HEK293 (cell line): ENCODE results near the gene ZFP2.

Source experiments
- CTCF ChIA-PET: fragments of 350-600 bp; formaldehyde crosslinking; extraction: SDS; loops from one replicate; lab custom pipeline; 2021; ENCODE audit warnings: antibody characterized with exemption; lab: Yijun Ruan, JAX
- POLR2A ChIA-PET: fragments of 300-600 bp; formaldehyde crosslinking; extraction: SDS; loops from one replicate; lab custom pipeline; 2020; ENCODE audit warnings: antibody characterized with exemption, inconsistent platforms; lab: Yijun Ruan, JAX
- H3K27ac ChIP-seq: fragments of 200-500 bp; sonication (Bioruptor generic); 2 replicates; pipeline ENCODE4 v1.5.1; 2014; ENCODE audit warnings: low read depth, low read length, control low read depth, inconsistent platforms; ENCODE audit errors: extremely low read depth
- H3K36me3 ChIP-seq, 2 experiments: fragments of 200-500 bp in 1 of 2; sonication (Bioruptor generic) in 1 of 2; 1 replicate in 1 of 2; 2 replicates in 1 of 2; pipeline ENCODE4 v1.5.1; 2014 to 2017; ENCODE audit warnings: inconsistent platforms in 2 of 2, low read length in 2 of 2; ENCODE audit not compliant: control insufficient read depth in 2 of 2, insufficient read depth in 1 of 2
- H3K4me1 ChIP-seq: fragments of 200-500 bp; sonication (Bioruptor generic); 2 replicates; pipeline ENCODE4 v1.5.1; 2014; ENCODE audit warnings: mild to moderate bottlenecking, low read length, inconsistent platforms; ENCODE audit not compliant: control insufficient read depth, insufficient read depth
- H3K4me3 ChIP-seq: 2 replicates; pipeline ENCODE4 v1.5.1; 2011; ENCODE audit warnings: low read depth, mild to moderate bottlenecking, control low read depth, low read length, moderate library complexity
- H3K9me3 ChIP-seq: fragments of 200-500 bp; sonication (Bioruptor generic); 2 replicates; pipeline ENCODE4 v1.5.1; 2014; ENCODE audit warnings: low read depth, low read length, inconsistent platforms; ENCODE audit not compliant: control insufficient read depth, insufficient read depth
- BCL11A ChIP-seq: fragments of 450-650 bp; formaldehyde crosslinking; IDR thresholded peaks from 2 replicates; pipeline ENCODE4 v1.5.1; 2016; ENCODE audit warnings: low read depth, missing biosample characterization, missing genetic modification characterization
- KLF16 ChIP-seq: fragments of 450-650 bp; formaldehyde crosslinking; IDR thresholded peaks from 2 replicates; pipeline ENCODE4 v1.5.1; 2017; ENCODE audit warnings: missing biosample characterization, missing genetic modification characterization
- KLF8 ChIP-seq: fragments of 450-650 bp; formaldehyde crosslinking; IDR thresholded peaks from 2 replicates; pipeline ENCODE4 v1.5.1; 2016; ENCODE audit warnings: missing biosample characterization, missing genetic modification characterization
- SETDB1 ChIP-seq: IDR thresholded peaks from one replicate; pipeline ENCODE4 v1.6.1; 2017; ENCODE audit warnings: mild to moderate bottlenecking, low read length, moderate library complexity, mixed read lengths; ENCODE audit not compliant: insufficient read length
- ZBTB20 ChIP-seq: fragments of 450-650 bp; formaldehyde crosslinking; IDR thresholded peaks from 2 replicates; pipeline ENCODE4 v1.5.1; 2016; ENCODE audit warnings: missing biosample characterization, missing genetic modification characterization
- ZBTB21 ChIP-seq: fragments of 450-650 bp; formaldehyde crosslinking; IDR thresholded peaks from 2 replicates; pipeline ENCODE4 v1.5.1; 2017; ENCODE audit warnings: missing biosample characterization, missing genetic modification characterization
- ZBTB26 ChIP-seq: fragments of 450-650 bp; formaldehyde crosslinking; optimal IDR thresholded peaks from 2 replicates; pipeline ENCODE3; 2016; ENCODE audit warnings: missing biosample characterization, mild to moderate bottlenecking, missing genetic modification characterization
- ZBTB48 ChIP-seq: fragments of 450-650 bp; formaldehyde crosslinking; IDR thresholded peaks from 2 replicates; pipeline ENCODE4 v1.5.1; 2016; ENCODE audit warnings: missing biosample characterization, missing genetic modification characterization
- ZFHX2 ChIP-seq: fragments of 450-650 bp; formaldehyde crosslinking; conservative IDR thresholded peaks from 2 replicates; pipeline ENCODE4 v1.5.1; 2016; ENCODE audit warnings: missing biosample characterization, missing genetic modification characterization
- ZFP37 ChIP-seq: fragments of 450-650 bp; formaldehyde crosslinking; IDR thresholded peaks from 2 replicates; pipeline ENCODE4 v1.5.1; 2016; ENCODE audit warnings: missing biosample characterization, missing genetic modification characterization
- ZNF16 ChIP-seq: fragments of 450-650 bp; formaldehyde crosslinking; IDR thresholded peaks from 2 replicates; pipeline ENCODE4 v1.5.1; 2016; ENCODE audit warnings: low read depth, missing biosample characterization, missing genetic modification characterization
- ZNF248 ChIP-seq: fragments of 450-650 bp; formaldehyde crosslinking; IDR thresholded peaks from 2 replicates; pipeline ENCODE4 v1.5.1; 2017; ENCODE audit warnings: missing biosample characterization, missing genetic modification characterization
- ZNF280C ChIP-seq: fragments of 450-650 bp; formaldehyde crosslinking; IDR thresholded peaks from 2 replicates; pipeline ENCODE4 v1.5.1; 2016; ENCODE audit warnings: missing biosample characterization, missing genetic modification characterization
- ZNF280D ChIP-seq: fragments of 450-650 bp; formaldehyde crosslinking; IDR thresholded peaks from 2 replicates; pipeline ENCODE4 v1.5.1; 2016; ENCODE audit warnings: missing biosample characterization, missing genetic modification characterization
- ZNF335 ChIP-seq: fragments of 450-650 bp; formaldehyde crosslinking; conservative IDR thresholded peaks from 2 replicates; pipeline ENCODE4 v1.5.1; 2016; ENCODE audit warnings: missing biosample characterization, missing genetic modification characterization
- ZNF354C ChIP-seq: fragments of 450-650 bp; formaldehyde crosslinking; IDR thresholded peaks from 2 replicates; pipeline ENCODE4 v1.5.1; 2016; ENCODE audit warnings: missing biosample characterization, missing genetic modification characterization, low read depth, borderline replicate concordance
- ZNF37A ChIP-seq: fragments of 450-650 bp; IDR thresholded peaks from 2 replicates; pipeline ENCODE4 v1.5.1; 2018; ENCODE audit warnings: missing biosample characterization, missing genetic modification characterization
- ZNF394 ChIP-seq: fragments of 450-650 bp; formaldehyde crosslinking; IDR thresholded peaks from 2 replicates; pipeline ENCODE4 v1.5.1; 2016; ENCODE audit warnings: missing biosample characterization, missing genetic modification characterization, mild to moderate bottlenecking, moderate library complexity, borderline replicate concordance
- ZNF555 ChIP-seq: fragments of 450-650 bp; formaldehyde crosslinking; conservative IDR thresholded peaks from 2 replicates; pipeline ENCODE4 v1.5.1; 2017; ENCODE audit warnings: missing biosample characterization, mild to moderate bottlenecking, missing genetic modification characterization, inconsistent platforms
- ZNF629 ChIP-seq: fragments of 450-650 bp; formaldehyde crosslinking; IDR thresholded peaks from 2 replicates; pipeline ENCODE4 v1.5.1; 2017; ENCODE audit warnings: missing biosample characterization, missing genetic modification characterization
- ZNF670 ChIP-seq: fragments of 450-650 bp; formaldehyde crosslinking; IDR thresholded peaks from 2 replicates; pipeline ENCODE4 v1.5.1; 2016; ENCODE audit warnings: missing biosample characterization, missing genetic modification characterization, low read depth
- ZNF677 ChIP-seq: fragments of 450-650 bp; IDR thresholded peaks from 2 replicates; pipeline ENCODE4 v1.5.0; 2018; ENCODE audit warnings: missing biosample characterization, mild to moderate bottlenecking, missing genetic modification characterization, moderate library complexity
- ZNF76 ChIP-seq: fragments of 450-650 bp; formaldehyde crosslinking; IDR thresholded peaks from 2 replicates; pipeline ENCODE4; 2016; ENCODE audit warnings: low read depth, missing biosample characterization, missing genetic modification characterization, borderline replicate concordance
- ZSCAN16 ChIP-seq: fragments of 450-650 bp; formaldehyde crosslinking; IDR thresholded peaks from 2 replicates; pipeline ENCODE4 v1.5.1; 2016; ENCODE audit warnings: missing biosample characterization, missing genetic modification characterization

Gene ZFP2

GRCh38 chr5:178895615-178896571 is at the start of gene ZFP2:
ZFP2 (plus strand) TSS chr5:178895913; CDS start chr5:178931314, 35,401 bp downstream.
- peak within 1 kb of the TSS; percentile 51 for H3K4me3 ChIP-seq
- no peaks in the 10 kb centered on the region for H3K9me3 ChIP-seq
- H3K4me1 ChIP-seq, result no peaks in the 10 kb centered on the region
- ChIA-PET CTCF (interaction anchor here (0.6 to 0.7 kb wide), 3 partner anchors 37 to 165 kb away, joined by 3 to 4 read pairs (median 3); partner anchors contain the start of gene ZNF354C), POLR2A (interaction anchor here (1.5 kb wide), 1 partner anchor 36 kb away, joined by 4 read pairs; the partner anchor contains the start of gene ZNF354B)
- H3K36me3 ChIP-seq, result no peaks in the 10 kb centered on the region; a peak in 1 of 3 replicates
- no peak for TF ChIP-seq ZNF280C (tag by site-specific recombination)
- TF ChIP-seq ZNF677 (tag by site-specific recombination), result no peak
- no peak for TF ChIP-seq ZNF555 (tag by site-specific recombination)
- no peak for TF ChIP-seq ZFP37 (tag by site-specific recombination)
- TF ChIP-seq ZNF629, result no peak
- no peak for TF ChIP-seq ZNF248 (tag by site-specific recombination)
- peak; percentile 79 for TF ChIP-seq ZBTB20 (tag by site-specific recombination)
- no peak for TF ChIP-seq ZNF670 (tag by site-specific recombination)
- TF ChIP-seq ZBTB21, result no peak
- no peak for TF ChIP-seq ZFHX2 (tag by site-specific recombination)
- no peak for TF ChIP-seq ZNF354C (tag by site-specific recombination)
- no peak for TF ChIP-seq ZNF280D (tag by site-specific recombination)
- peak; percentile 74; the same call in 1 of the 2 replicates for TF ChIP-seq ZNF76 (tag by site-specific recombination)
- TF ChIP-seq KLF8, result no peak
- no peak for TF ChIP-seq ZNF394
- TF ChIP-seq ZBTB26 (tag by site-specific recombination), result peak; percentile 38
- no peak for TF ChIP-seq ZBTB48 (tag by site-specific recombination)
- no peak for TF ChIP-seq BCL11A (tag by site-specific recombination)
- TF ChIP-seq ZNF37A (tag by site-specific recombination), result no peak
- TF ChIP-seq KLF16 (tag by site-specific recombination), result no peak
- TF ChIP-seq ZSCAN16, result no peak
- TF ChIP-seq SETDB1, result no peak
- TF ChIP-seq ZNF16 (tag by site-specific recombination), result no peak
- peak; percentile 67 for TF ChIP-seq ZNF335 (tag by site-specific recombination)
- peak within 1 kb of the TSS; percentile 58; the same call in 1 of the 2 replicates for H3K27ac ChIP-seq
